PC-9 (cell line): ENCODE measurements around the gene ATP1A3. TPM values are rescaled to one million over a fixed set of nuclear protein-coding genes. Genes with fewer than 3 reads are reported as not detected.
A peak's percentile ranks its signal among the peaks of the same experiment; 100 is the strongest.
"Not testable (repeated sequence)": the region's sequence is repeated elsewhere in the genome, so short reads cannot be mapped to it uniquely, and the experiment has no call there.

Experiments
- BruUV-seq: library from RNA; stranded (reverse); fragments of 400-500 nt; replicated peaks from 2 replicates; lab custom pipeline; 2021; lab: Mats Ljungman, UMichigan
- CTCF ChIA-PET: fragments of 300-600 bp; sonication (Branson Sonifier 250); formaldehyde crosslinking; loops from one replicate; lab custom pipeline; 2022; ENCODE audit warnings: antibody characterized with exemption; lab: Charles Lee
- POLR2A ChIA-PET: fragments of 300-600 bp; sonication (Branson Sonifier 250); formaldehyde crosslinking; loops from one replicate; lab custom pipeline; 2022; ENCODE audit warnings: antibody characterized with exemption; ENCODE audit not compliant: unreplicated experiment; lab: Charles Lee
- DNase-seq, 2 experiments: peaks; one replicate each; pipeline versions ENCODE4 v3.0.0 to v3.0.0-alpha.2; 2015 to 2022; ENCODE audit warnings: mixed read lengths in 1 of 2
- H2AFZ ChIP-seq: fragments of 200-600 bp; sonication (generic); 2 replicates; pipeline ENCODE4 v1.8.1; 2017; ENCODE audit warnings: antibody characterized with exemption
- H3F3A ChIP-seq: fragments of 200-600 bp; sonication (generic); 2 replicates; pipeline ENCODE4 v1.8.1; 2017; ENCODE audit warnings: antibody characterized with exemption, mild to moderate bottlenecking, low read depth; ENCODE audit not compliant: insufficient read depth
- H3K27ac ChIP-seq: fragments of 200-600 bp; sonication (generic); 2 replicates; pipeline ENCODE4 v1.6.1; 2016; ENCODE audit warnings: mixed run types
- H3K27me3 ChIP-seq: fragments of 200-600 bp; sonication (generic); 2 replicates; pipeline ENCODE4 v1.6.1; 2016; ENCODE audit warnings: low read depth, mixed run types; ENCODE audit not compliant: insufficient read depth
- H3K36me3 ChIP-seq: fragments of 200-600 bp; sonication (generic); 2 replicates; pipeline ENCODE4 v1.6.1; 2016; ENCODE audit warnings: low read depth, mixed run types
- H3K4me1 ChIP-seq: fragments of 200-600 bp; sonication (generic); replicated peaks from 2 replicates; pipeline ENCODE4 v1.6.1; 2016; ENCODE audit warnings: mixed run types; ENCODE audit not compliant: insufficient read depth
- H3K4me2 ChIP-seq: fragments of 200-600 bp; sonication (generic); 2 replicates; pipeline ENCODE4 v1.6.1; 2017; ENCODE audit warnings: mixed run types
- H3K4me3 ChIP-seq: fragments of 200-600 bp; sonication (generic); 2 replicates; pipeline ENCODE4 v1.6.1; 2016; ENCODE audit warnings: mixed run types
- H3K79me2 ChIP-seq: fragments of 200-600 bp; sonication (generic); 2 replicates; pipeline ENCODE4 v1.6.1; 2017; ENCODE audit warnings: low read depth, mixed run types
- H3K9me2 ChIP-seq: fragments of 200-600 bp; sonication (generic); 2 replicates; pipeline ENCODE4 v1.8.1; 2017; ENCODE audit warnings: mild to moderate bottlenecking; ENCODE audit not compliant: insufficient read depth
- H3K9me3 ChIP-seq: fragments of 200-600 bp; sonication (generic); 2 replicates; pipeline ENCODE4 v1.8.1; 2016; ENCODE audit warnings: low read depth; ENCODE audit not compliant: insufficient read depth
- H4K20me1 ChIP-seq: fragments of 200-600 bp; sonication (generic); 2 replicates; pipeline ENCODE4 v1.8.1; 2017; ENCODE audit not compliant: insufficient read depth
- CTCF ChIP-seq: fragments of 200-600 bp; sonication (generic); conservative IDR thresholded peaks from 2 replicates; pipeline ENCODE4 v1.6.1; 2017; ENCODE audit warnings: mixed run types, antibody characterized with exemption, mild to moderate bottlenecking, moderate library complexity
- EZH2 ChIP-seq: fragments of 200-600 bp; sonication (generic); IDR thresholded peaks from 2 replicates; pipeline ENCODE4 v1.8.0; 2017; ENCODE audit warnings: antibody characterized with exemption, low read depth
- intact Hi-C: fragments of 100-400 bp; cut with micrococcal nuclease; formaldehyde crosslinking; loops from one replicate; pipeline ENCODE4 v1.10.0; 2022; ENCODE audit not compliant: unreplicated experiment
- total RNA-seq: library from RNA; stranded (reverse); gene quantifications from 2 replicates; pipeline ENCODE4 v1.2.3, GENCODE V29; 2021

Gene ATP1A3
- total RNA-seq, 1 experiment from 2014 or later = not detected

GRCh38 chr19:42021185-42021584 is 27.2 kb upstream of the ATP1A3 start:
- Histone ChIP-seq H3K4me2 (no peak overlapping the region), H3K27me3 (peaks cover 10% of the 10 kb centered on the region; the same call in 1 of the 2 replicates), H3K79me2 (no peaks in the 10 kb centered on the region), H3K4me3 (no peak overlapping the region), H3F3A (peaks cover 11% of the 10 kb centered on the region; the same call in 1 of the 2 replicates), H3K4me1 (peaks cover 9% of the 10 kb centered on the region), H3K9me2 (no peaks in the 10 kb centered on the region), H3K9me3 (no peaks in the 10 kb centered on the region), H4K20me1 (no peaks in the 10 kb centered on the region), H3K36me3 (no peaks in the 10 kb centered on the region), H3K27ac (no peak overlapping the region), H2AFZ (no peak overlapping the region)
- no peak for DNase-seq
- ChIA-PET CTCF (no interaction called here), POLR2A (no interaction called here)
- BruUV-seq = no TSS peak
- intact Hi-C loops = no loop called here
- no peak for TF ChIP-seq CTCF
- no peak for TF ChIP-seq EZH2

GRCh38 chr19:42018503-42019193 is 24.6 kb upstream of the ATP1A3 start:
- Histone ChIP-seq H3K9me2 (no peaks in the 10 kb centered on the region), H4K20me1 (no peaks in the 10 kb centered on the region), H3K4me1 (peaks cover 9% of the 10 kb centered on the region), H3K4me3 (no peak overlapping the region), H3K9me3 (no peaks in the 10 kb centered on the region), H3K27ac (no peak overlapping the region), H2AFZ (no peak overlapping the region), H3F3A (peaks cover 11% of the 10 kb centered on the region; the same call in 1 of the 2 replicates), H3K4me2 (no peak overlapping the region), H3K79me2 (no peaks in the 10 kb centered on the region), H3K27me3 (no peaks in the 10 kb centered on the region), H3K36me3 (no peaks in the 10 kb centered on the region)
- no peak for TF ChIP-seq EZH2
- no peak for TF ChIP-seq CTCF
- intact Hi-C loops = no loop called here
- BruUV-seq = no TSS peak
- DNase-seq = no peak
- ChIA-PET CTCF (interaction anchor here (0.6 kb wide), 2 partner anchors 10 to 172 kb away, joined by 4 to 6 read pairs; no protein-coding TSS in a partner anchor), POLR2A (no interaction called here)

GRCh38 chr19:42017040-42017439 is 23.0 kb upstream of the ATP1A3 start:
- Histone ChIP-seq H3K4me1 (peaks cover 9% of the 10 kb centered on the region), H3K27me3 (no peaks in the 10 kb centered on the region), H3K4me3 (no peak overlapping the region), H3K4me2 (peak overlapping the region; percentile 34; the same call in 1 of the 2 replicates), H3K36me3 (no peaks in the 10 kb centered on the region), H3K27ac (no peak overlapping the region), H3K79me2 (no peaks in the 10 kb centered on the region), H3K9me3 (no peaks in the 10 kb centered on the region), H3F3A (peaks cover 11% of the 10 kb centered on the region; the same call in 1 of the 2 replicates), H2AFZ (no peak overlapping the region), H4K20me1 (no peaks in the 10 kb centered on the region), H3K9me2 (no peaks in the 10 kb centered on the region)
- ChIA-PET POLR2A (no interaction called here), CTCF (no interaction called here)
- intact Hi-C loops = no loop called here
- TF ChIP-seq EZH2 (no peak), CTCF (no peak)
- DNase-seq = peak in 1 of 2 experiments; percentile 45
- no TSS peak for BruUV-seq

GRCh38 chr19:42012747-42013146 is 18.7 kb upstream of the ATP1A3 start:
- Histone ChIP-seq H3K4me1 (peaks cover 20% of the 10 kb centered on the region), H3F3A (peaks cover 11% of the 10 kb centered on the region; the same call in 1 of the 2 replicates)
- intact Hi-C loops, H4K20me1 ChIP-seq, DNase-seq, H3K36me3 ChIP-seq, H2AFZ ChIP-seq, H3K27me3 ChIP-seq, H3K79me2 ChIP-seq, H3K9me2 ChIP-seq, H3K9me3 ChIP-seq, H3K4me3 ChIP-seq, H3K4me2 ChIP-seq, H3K27ac ChIP-seq, BruUV-seq: not testable (repeated sequence)
- ChIA-PET POLR2A (interaction anchor here (0.6 kb wide), 1 partner anchor 38 kb away, joined by 17 read pairs; no protein-coding TSS in a partner anchor), CTCF (interaction anchor here (0.6 kb wide), 1 partner anchor 61 kb away, joined by 4 read pairs; no protein-coding TSS in a partner anchor)
